GM12878 (cell line): ENCODE data around the gene C12orf60. TPM values are rescaled to one million over a fixed set of nuclear protein-coding genes. Genes with fewer than 3 reads are reported as not detected.

Experiments used
- ATAC-seq: fragments of 200-7000 bp; cut with Tn5 transposase; 3 replicates; pipeline ENCODE4 v1.9.1; 2020; ENCODE audit warnings: mild to moderate bottlenecking, moderate library complexity
- BruUV-seq: library from RNA; stranded (reverse); fragments of 400-500 nt; replicated peaks from 2 replicates; lab custom pipeline; 2021; lab: Mats Ljungman, UMichigan
- CTCF ChIA-PET: fragments of 300-600 bp; sonication (Branson Sonifier 250); formaldehyde crosslinking; extraction: SDS; loops from one replicate; lab custom pipeline; 2021; ENCODE audit warnings: inconsistent platforms; lab: Yijun Ruan, JAX
- POLR2A ChIA-PET: fragments of 350-600 bp; formaldehyde crosslinking; extraction: SDS; loops from one replicate; lab custom pipeline; 2021; ENCODE audit warnings: inconsistent platforms; lab: Charles Lee
- RAD21 ChIA-PET: fragments of 300-600 bp; sonication (Branson Sonifier 250); formaldehyde crosslinking; loops from one replicate; lab custom pipeline; 2023; ENCODE audit warnings: antibody characterized with exemption; ENCODE audit not compliant: unreplicated experiment; lab: Charles Lee
- SMC1A ChIA-PET: fragments of 300-600 bp; sonication (Branson Sonifier 250); formaldehyde crosslinking; loops from one replicate; lab custom pipeline; 2023; ENCODE audit not compliant: unreplicated experiment, uncharacterized antibody; lab: Charles Lee
- DNase-seq: peaks from one replicate; pipeline ENCODE4 v3.0.0-alpha.2; 2011; ENCODE audit warnings: low read depth, low spot score
- FAIRE-seq: peaks from 3 replicates; lab custom pipeline; 2011; peaks lifted over from hg19 to GRCh38; lab: Jason Lieb, UNC
- H2AFZ ChIP-seq: 2 replicates; pipeline ENCODE4 v1.6.0; 2011; ENCODE audit warnings: low read depth, low read length, control low read depth; ENCODE audit not compliant: control insufficient read depth
- H3K27ac ChIP-seq: 2 replicates; pipeline ENCODE4 v1.5.1; 2011; ENCODE audit warnings: control low read depth; ENCODE audit not compliant: control insufficient read depth, insufficient read depth
- H3K27me3 ChIP-seq, 2 experiments: replicated peaks in 1 of 2; 2 replicates each; pipeline versions ENCODE4 v1.6.0 to v1.6.1; 2011; ENCODE audit warnings: low read length in 1 of 2; ENCODE audit not compliant: control insufficient read depth in 2 of 2, insufficient read depth in 2 of 2
- H3K36me3 ChIP-seq, 2 experiments: 2 replicates each; pipeline ENCODE4 v1.5.1; 2011; ENCODE audit warnings: low read length in 1 of 2; ENCODE audit not compliant: control insufficient read depth in 2 of 2, insufficient read depth in 2 of 2
- H3K4me1 ChIP-seq: 2 replicates; pipeline ENCODE4 v1.6.1; 2011; ENCODE audit warnings: mild to moderate bottlenecking, low read length, moderate library complexity, mixed read lengths; ENCODE audit not compliant: control insufficient read depth, insufficient read depth
- H3K4me2 ChIP-seq: 2 replicates; pipeline ENCODE4 v1.6.0; 2011; ENCODE audit warnings: control low read depth; ENCODE audit not compliant: control insufficient read depth, insufficient read depth
- H3K4me3 ChIP-seq: fragments of 200-600 bp; sonication (generic); 2 replicates; pipeline ENCODE4 v1.5.1; 2016
- H3K79me2 ChIP-seq: 2 replicates; pipeline ENCODE4 v1.6.0; 2011; ENCODE audit warnings: low read length; ENCODE audit not compliant: control insufficient read depth, insufficient read depth
- H3K9ac ChIP-seq: 2 replicates; pipeline ENCODE4 v1.8.0; 2011; ENCODE audit warnings: low read length, control low read depth, mixed read lengths; ENCODE audit not compliant: control insufficient read depth, insufficient read depth
- H3K9me3 ChIP-seq: replicated peaks from 3 replicates; pipeline ENCODE4 v1.5.1; 2011; ENCODE audit warnings: mild to moderate bottlenecking, low read length; ENCODE audit not compliant: control insufficient read depth, insufficient read depth
- H4K20me1 ChIP-seq: 2 replicates; pipeline ENCODE4 v1.6.0; 2011; ENCODE audit not compliant: control insufficient read depth, insufficient read depth
- CTCF ChIP-seq, 3 experiments: IDR thresholded peaks in 2 of 3; conservative IDR thresholded peaks in 1 of 3; 2 replicates each; pipeline ENCODE4 v1.5.1; 2011; ENCODE audit warnings: low read depth in 3 of 3, low read length in 3 of 3, mild to moderate bottlenecking in 3 of 3, control low read depth in 2 of 3, moderate library complexity in 2 of 3, inconsistent platforms in 1 of 3, mixed read lengths in 1 of 3; ENCODE audit not compliant: control insufficient read depth in 2 of 3, insufficient read depth in 1 of 3; ENCODE audit errors: extremely low read depth in 1 of 3
- E2F8 ChIP-seq: fragments of 450-650 bp; IDR thresholded peaks from 2 replicates; pipeline ENCODE4 v1.6.1; 2018; ENCODE audit warnings: mild to moderate bottlenecking, low read depth, moderate library complexity; ENCODE audit not compliant: partially characterized antibody
- FOXK2 ChIP-seq: fragments of 450-650 bp; IDR thresholded peaks from 2 replicates; pipeline ENCODE4 v1.6.1; 2017; ENCODE audit warnings: mild to moderate bottlenecking, moderate library complexity
- FOXM1 ChIP-seq: IDR thresholded peaks from 2 replicates; pipeline ENCODE4 v1.6.1; 2012; ENCODE audit warnings: low read depth, mild to moderate bottlenecking, inconsistent platforms, low read length, moderate library complexity
- IKZF1 ChIP-seq: fragments of 450-650 bp; conservative IDR thresholded peaks from 2 replicates; pipeline ENCODE4 v1.6.1; 2017; ENCODE audit warnings: antibody characterized with exemption, mild to moderate bottlenecking
- IKZF2 ChIP-seq, 2 experiments: fragments of 450-650 bp; IDR thresholded peaks; 2 replicates each; pipeline ENCODE4 v1.6.1; 2017; ENCODE audit warnings: mild to moderate bottlenecking in 2 of 2, moderate library complexity in 2 of 2
- MLLT1 ChIP-seq: fragments of 450-650 bp; IDR thresholded peaks from 2 replicates; pipeline ENCODE4 v1.6.1; 2016; ENCODE audit warnings: mild to moderate bottlenecking
- NBN ChIP-seq: fragments of 450-650 bp; IDR thresholded peaks from 2 replicates; pipeline ENCODE4 v1.6.1; 2016
- RAD21 ChIP-seq: IDR thresholded peaks from 2 replicates; pipeline ENCODE4 v1.6.1; 2011; ENCODE audit warnings: mild to moderate bottlenecking, low read depth, low read length, moderate library complexity; ENCODE audit not compliant: insufficient read depth
- RB1 ChIP-seq: fragments of 450-650 bp; formaldehyde crosslinking; IDR thresholded peaks from 2 replicates; pipeline ENCODE4 v1.6.1; 2017; ENCODE audit warnings: mild to moderate bottlenecking, borderline replicate concordance
- SKIL ChIP-seq: fragments of 450-650 bp; IDR thresholded peaks from 2 replicates; pipeline ENCODE4 v1.6.1; 2017; ENCODE audit warnings: mild to moderate bottlenecking, low read depth, inconsistent platforms; ENCODE audit not compliant: poor library complexity, severe bottlenecking
- SMAD1 ChIP-seq: fragments of 450-650 bp; IDR thresholded peaks from 2 replicates; pipeline ENCODE4 v1.6.1; 2018; ENCODE audit warnings: mild to moderate bottlenecking, low read depth; ENCODE audit not compliant: partially characterized antibody
- SMC3 ChIP-seq: IDR thresholded peaks from 2 replicates; pipeline ENCODE4 v1.6.1; 2011; ENCODE audit warnings: low read length, improper control_type of control experiment, borderline replicate concordance
- YBX1 ChIP-seq: fragments of 450-650 bp; IDR thresholded peaks from 2 replicates; pipeline ENCODE4 v1.6.1; 2016; ENCODE audit warnings: antibody characterized with exemption
- ZNF384 ChIP-seq: IDR thresholded peaks from 2 replicates; pipeline ENCODE4 v1.6.1; 2012; ENCODE audit warnings: low read depth, mild to moderate bottlenecking, low read length, improper control_type of control experiment, borderline replicate concordance
- WGBS: methylation state at CpG from one replicate; pipeline ENCODE4 v1.1.6; 2016; ENCODE audit warnings: low lambda C conversion rate; ENCODE audit not compliant: insufficient replicate concordance, insufficient coverage; ENCODE audit errors: missing lambda C conversion rate; 5-methylcytosine and 5-hydroxymethylcytosine counted together
- in situ Hi-C: fragments of 300-500 bp; cut with MboI; formaldehyde crosslinking; loops from 9 replicates; pipeline ENCODE4 v1.14.3; 2018; ENCODE audit warnings: mixed read lengths
- intact Hi-C: fragments of 100-400 bp; cut with micrococcal nuclease; formaldehyde crosslinking; loops from one replicate; pipeline ENCODE4 v1.14.2; 2022; ENCODE audit not compliant: unreplicated experiment
- polyA plus RNA-seq, 11 experiments: library from polyadenylated mRNA; depleted of rRNA in 4 of 11; unstranded in 6 of 11; stranded (reverse) in 5 of 11; fragments of >200 nt; fragmentation: Nextera tagmentation in 4 of 11; fragmentation: Illumina TruSeq in 1 of 11; extraction: Ambion mirVana in 4 of 11; extraction: Trizol in 1 of 11; gene quantifications; 1 replicate in 1 of 11; 2 replicates in 10 of 11; pipeline versions ENCODE4 v1.2.1 to v1.2.3, GENCODE V29; 2011 to 2016; ENCODE audit warnings: inconsistent platforms in 2 of 11, missing spikeins in 2 of 11, low read depth in 1 of 11
- total RNA-seq, 4 experiments: library from RNA; depleted of rRNA in 3 of 4; stranded (reverse); fragments of >200 nt in 3 of 4; fragmentation: Illumina TruSeq in 1 of 4; extraction: Trizol in 1 of 4; gene quantifications; 2 replicates each; pipeline versions ENCODE4 v1.2.1 to v1.2.3, GENCODE V29; 2013 to 2021

C12orf60 gene
- total and polyA plus RNA-seq, 10 of the 15 experiments (the other 5 are each of a cell fraction or from before 2014, with no cell fraction given): 1.8 to 7.2 (median 3.2) TPM

GRCh38 chr12:14845350-14845750 is 41.9 kb downstream of the C12orf60 start:
- Histone ChIP-seq H3K4me3 (no peak overlapping the region), H4K20me1 (no peaks in the 10 kb centered on the region), H3K79me2 (no peaks in the 10 kb centered on the region), H2AFZ (peak overlapping the region; percentile 33; the same call in 1 of the 2 replicates), H3K27me3 (no peaks in the 10 kb centered on the region; a peak in 1 of 4 replicates), H3K27ac (no peak overlapping the region), H3K4me2 (no peak overlapping the region), H3K36me3 (no peaks in the 10 kb centered on the region), H3K9me3 (no peaks in the 10 kb centered on the region), H3K4me1 (no peaks in the 10 kb centered on the region), H3K9ac (no peak overlapping the region)
- ChIA-PET SMC1A (interaction anchor here (0.6 to 15.6 kb wide), 14 partner anchors 10 to 151 kb away, joined by 3 to 242 read pairs (median 4); partner anchors contain the start of gene ERP27), CTCF (interaction anchor here (0.7 to 9.9 kb wide), 12 partner anchors 8 to 376 kb away, joined by 3 to 104 read pairs (median 6); partner anchors contain the start of gene RERG), POLR2A (no interaction called here), RAD21 (interaction anchor here (0.7 to 4.8 kb wide), 7 partner anchors 24 to 376 kb away, joined by 3 to 70 read pairs (median 3); partner anchors contain the start of genes ERP27 and RERG)
- 0% methylated on average over 3 of the region's 3 CpGs for WGBS
- intact Hi-C loops: loop anchor here (1.0 to 5.0 kb wide), 5 partner anchors 37 to 422 kb away; partner anchors contain the start of gene ERP27
- in situ Hi-C loops: loop anchor here (5.0 kb wide), 1 partner anchor 152 kb away; no protein-coding TSS in a partner anchor
- no TSS peak for BruUV-seq
- peak; percentile 82 for ATAC-seq
- no peak for DNase-seq
- no peak for FAIRE-seq
- TF ChIP-seq SMC3 (peak; percentile 91), MLLT1 (peak; percentile 63; the same call in 1 of the 2 replicates), YBX1 (0 out of 2 replicates have a peak, but pooled peaks have one; percentile 80), IKZF2 (IDR thresholded peaks at IDR 0.05) (0 out of 4 replicates have a peak, but pooled peaks of 1 of the 2 experiments have one; percentile 35), E2F8 (no peak), SKIL (peak; percentile 14), CTCF (IDR thresholded peaks at IDR 0.05 in 2 of 3, conservative IDR thresholded peaks at IDR 0.05 in 1 of 3; ENCODE audit: control insufficient read depth in 2 of 3, extremely low read depth in 1 of 3, insufficient read depth in 1 of 3, low read depth in 3 of 3, low read length in 3 of 3) (peak; percentile 61 to 78 (median 62); a peak in 5 of 6 replicates), FOXK2 (no peak), RAD21 (peak; percentile 99), SMAD1 (peak; percentile 40), IKZF1 (no peak), RB1 (0 out of 2 replicates have a peak, but pooled peaks have one; percentile 21), NBN (peak; percentile 66), ZNF384 (peak; percentile 48; the same call in 1 of the 2 replicates), FOXM1 (peak; percentile 58; the same call in 1 of the 2 replicates)
